OCI-LY1 (cell line): Measurements from ENCODE around the gene DDX42.

Experiments
- H2AFZ ChIP-seq: fragments of 200-600 bp; sonication (generic), shearing (Covaris generic); 2 replicates; pipeline ENCODE4 v1.6.0; 2014; ENCODE audit warnings: antibody characterized with exemption, mild to moderate bottlenecking, low read length
- H3F3A ChIP-seq: fragments of 200-600 bp; sonication (generic), shearing (Covaris generic); 2 replicates; pipeline ENCODE4 v1.6.0; 2014; ENCODE audit warnings: mild to moderate bottlenecking, antibody characterized with exemption, low read length, moderate library complexity; ENCODE audit not compliant: insufficient read depth
- H3K27ac ChIP-seq: fragments of 200-600 bp; sonication (generic); 2 replicates; pipeline ENCODE4 v1.5.1; 2014; ENCODE audit warnings: low read length, mixed run types, mild to moderate bottlenecking, low read depth; ENCODE audit not compliant: poor library complexity, severe bottlenecking
- H3K27me3 ChIP-seq: fragments of 200-600 bp; sonication (generic); 2 replicates; pipeline ENCODE4 v1.6.0; 2014; ENCODE audit warnings: antibody characterized with exemption, mild to moderate bottlenecking, low read length, moderate library complexity; ENCODE audit not compliant: insufficient read depth
- H3K36me3 ChIP-seq: fragments of 200-600 bp; sonication (generic); 2 replicates; pipeline ENCODE4 v1.6.1; 2014; ENCODE audit warnings: mild to moderate bottlenecking, antibody characterized with exemption, low read length, moderate library complexity, mixed read lengths; ENCODE audit not compliant: insufficient read depth
- H3K4me1 ChIP-seq: fragments of 200-600 bp; sonication (generic); 2 replicates; pipeline ENCODE4 v1.5.1; 2014; ENCODE audit warnings: mild to moderate bottlenecking, low read length, moderate library complexity; ENCODE audit not compliant: insufficient read depth, severe bottlenecking
- H3K4me2 ChIP-seq: fragments of 200-600 bp; sonication (generic), shearing (Covaris generic); 2 replicates; pipeline ENCODE4 v1.6.1; 2014; ENCODE audit warnings: low read length
- H3K4me3 ChIP-seq: fragments of 200-600 bp; sonication (generic); 2 replicates; pipeline ENCODE4 v1.5.1; 2014; ENCODE audit warnings: low read length, low read depth, mild to moderate bottlenecking, mixed read lengths; ENCODE audit not compliant: poor library complexity, severe bottlenecking
- H3K79me2 ChIP-seq: fragments of 200-600 bp; shearing (Covaris generic); 2 replicates; pipeline ENCODE4 v1.6.1; 2016; ENCODE audit warnings: mixed run types, low read length, mixed read lengths; ENCODE audit not compliant: insufficient read depth
- H3K9ac ChIP-seq: fragments of 200-600 bp; sonication (generic), shearing (Covaris generic); 2 replicates; pipeline ENCODE4 v1.6.1; 2014; ENCODE audit warnings: mild to moderate bottlenecking, low read length, mixed read lengths
- H3K9me2 ChIP-seq: fragments of 200-600 bp; sonication (generic), shearing (Covaris generic); 2 replicates; pipeline ENCODE4 v1.6.1; 2014; ENCODE audit warnings: low read depth, mild to moderate bottlenecking, low read length, mixed read lengths
- H3K9me3 ChIP-seq: fragments of 200-600 bp; shearing (Covaris generic); 2 replicates; pipeline ENCODE4 v1.6.1; 2014; ENCODE audit warnings: low read length, mixed read lengths
- H4K20me1 ChIP-seq: fragments of 200-600 bp; sonication (generic), shearing (Covaris generic); 2 replicates; pipeline ENCODE4 v1.6.0; 2016; ENCODE audit warnings: mild to moderate bottlenecking, low read length; ENCODE audit not compliant: insufficient read depth
- EZH2 ChIP-seq: fragments of 200-600 bp; sonication (generic), shearing (Covaris generic); IDR thresholded peaks from 2 replicates; pipeline ENCODE4 v1.8.0; 2017; ENCODE audit warnings: borderline replicate concordance, mixed run types, mild to moderate bottlenecking, antibody characterized with exemption, low read length, moderate library complexity, mixed read lengths
- TF ChIP-seq, protein P1 (sequence below): fragments of 200-600 bp; sonication (generic), shearing (Covaris generic); IDR thresholded peaks from 2 replicates; pipeline ENCODE4 v1.5.1; 2017; ENCODE audit warnings: mild to moderate bottlenecking, antibody characterized with exemption, low read length, moderate library complexity, mixed read lengths

DDX42 gene

DNA sequence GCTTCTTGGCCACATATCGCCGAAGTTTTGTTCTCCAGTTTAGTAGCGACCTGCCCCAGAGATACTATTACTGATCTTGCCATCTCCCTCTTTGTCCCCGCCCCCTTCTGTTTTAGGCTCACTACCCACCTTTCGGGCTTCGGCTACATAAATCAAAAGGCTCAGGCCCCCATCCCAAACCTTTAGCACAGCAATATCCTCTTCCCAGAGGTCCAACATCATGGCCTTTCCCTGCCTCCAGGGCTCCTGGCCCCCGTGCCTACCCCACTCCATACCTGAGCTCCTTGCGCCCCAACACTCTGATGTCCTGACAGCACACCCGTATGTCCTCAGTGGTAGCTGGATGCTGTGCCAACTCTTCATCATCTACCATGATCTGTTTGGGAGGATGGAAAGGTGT, 50.4 kb downstream of the DDX42 start:
- H3K4me3 ChIP-seq = no peak overlapping the region
- no peaks in the 10 kb centered on the region for H4K20me1 ChIP-seq
- peaks cover 75% of the 10 kb centered on the region for H3K36me3 ChIP-seq
- H3K4me1 ChIP-seq = peaks cover 29% of the 10 kb centered on the region
- TF ChIP-seq EZH2 = no peak
- TF ChIP-seq, protein P1, sequence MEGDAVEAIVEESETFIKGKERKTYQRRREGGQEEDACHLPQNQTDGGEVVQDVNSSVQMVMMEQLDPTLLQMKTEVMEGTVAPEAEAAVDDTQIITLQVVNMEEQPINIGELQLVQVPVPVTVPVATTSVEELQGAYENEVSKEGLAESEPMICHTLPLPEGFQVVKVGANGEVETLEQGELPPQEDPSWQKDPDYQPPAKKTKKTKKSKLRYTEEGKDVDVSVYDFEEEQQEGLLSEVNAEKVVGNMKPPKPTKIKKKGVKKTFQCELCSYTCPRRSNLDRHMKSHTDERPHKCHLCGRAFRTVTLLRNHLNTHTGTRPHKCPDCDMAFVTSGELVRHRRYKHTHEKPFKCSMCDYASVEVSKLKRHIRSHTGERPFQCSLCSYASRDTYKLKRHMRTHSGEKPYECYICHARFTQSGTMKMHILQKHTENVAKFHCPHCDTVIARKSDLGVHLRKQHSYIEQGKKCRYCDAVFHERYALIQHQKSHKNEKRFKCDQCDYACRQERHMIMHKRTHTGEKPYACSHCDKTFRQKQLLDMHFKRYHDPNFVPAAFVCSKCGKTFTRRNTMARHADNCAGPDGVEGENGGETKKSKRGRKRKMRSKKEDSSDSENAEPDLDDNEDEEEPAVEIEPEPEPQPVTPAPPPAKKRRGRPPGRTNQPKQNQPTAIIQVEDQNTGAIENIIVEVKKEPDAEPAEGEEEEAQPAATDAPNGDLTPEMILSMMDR = no peak
- peaks cover 23% of the 10 kb centered on the region for H3K79me2 ChIP-seq
- no peak overlapping the region for H3K9ac ChIP-seq
- H3K27me3 ChIP-seq = no peaks in the 10 kb centered on the region
- no peak overlapping the region for H2AFZ ChIP-seq
- H3K9me2 ChIP-seq = no peaks in the 10 kb centered on the region
- no peaks in the 10 kb centered on the region for H3K9me3 ChIP-seq
- H3K4me2 ChIP-seq = no peak overlapping the region
- H3F3A ChIP-seq = no peaks in the 10 kb centered on the region
- H3K27ac ChIP-seq = no peak overlapping the region

DNA sequence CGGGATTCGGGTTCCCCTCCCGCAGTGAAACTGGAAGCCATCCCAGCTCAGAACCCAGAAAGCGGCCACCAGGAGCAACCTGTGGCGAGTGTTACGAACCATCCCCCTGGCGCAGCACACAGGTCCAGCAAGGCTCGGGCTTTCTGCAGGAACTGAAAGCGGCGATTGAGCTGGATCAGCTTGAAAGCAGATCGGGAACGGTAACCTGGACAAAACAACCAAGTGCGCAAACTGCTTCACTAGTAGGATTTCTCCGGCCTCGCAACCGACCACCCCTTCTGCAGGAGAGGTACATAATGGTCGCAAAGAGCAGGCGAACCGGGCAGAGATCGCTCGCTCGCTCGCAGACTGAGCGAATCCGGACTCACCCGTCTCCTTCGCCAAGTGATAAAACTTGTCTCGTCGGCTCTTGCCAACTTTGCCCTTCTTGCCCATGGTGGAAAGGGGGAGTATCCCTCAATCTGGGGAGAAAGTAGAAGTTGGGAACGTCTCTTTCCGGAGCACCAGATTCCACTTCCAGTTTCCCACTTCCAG, 52.6 kb downstream of the DDX42 start:
- peaks cover 23% of the 10 kb centered on the region for H3K79me2 ChIP-seq
- no peaks in the 10 kb centered on the region for H3K27me3 ChIP-seq
- H2AFZ ChIP-seq = no peak overlapping the region
- H3K9me2 ChIP-seq = no peaks in the 10 kb centered on the region
- H3K4me3 ChIP-seq = peak overlapping the region; percentile 91
- peak overlapping the region; percentile 96 for H3K9ac ChIP-seq
- peak overlapping the region; percentile 94 for H3K4me2 ChIP-seq
- peak overlapping the region; percentile 74 for H3K27ac ChIP-seq
- H3K36me3 ChIP-seq = peaks cover 75% of the 10 kb centered on the region
- peaks cover 29% of the 10 kb centered on the region for H3K4me1 ChIP-seq
- no peaks in the 10 kb centered on the region for H3F3A ChIP-seq
- H4K20me1 ChIP-seq = no peaks in the 10 kb centered on the region
- H3K9me3 ChIP-seq = no peaks in the 10 kb centered on the region
- TF ChIP-seq, protein P1 = no peak
- TF ChIP-seq EZH2 = no peak

DNA sequence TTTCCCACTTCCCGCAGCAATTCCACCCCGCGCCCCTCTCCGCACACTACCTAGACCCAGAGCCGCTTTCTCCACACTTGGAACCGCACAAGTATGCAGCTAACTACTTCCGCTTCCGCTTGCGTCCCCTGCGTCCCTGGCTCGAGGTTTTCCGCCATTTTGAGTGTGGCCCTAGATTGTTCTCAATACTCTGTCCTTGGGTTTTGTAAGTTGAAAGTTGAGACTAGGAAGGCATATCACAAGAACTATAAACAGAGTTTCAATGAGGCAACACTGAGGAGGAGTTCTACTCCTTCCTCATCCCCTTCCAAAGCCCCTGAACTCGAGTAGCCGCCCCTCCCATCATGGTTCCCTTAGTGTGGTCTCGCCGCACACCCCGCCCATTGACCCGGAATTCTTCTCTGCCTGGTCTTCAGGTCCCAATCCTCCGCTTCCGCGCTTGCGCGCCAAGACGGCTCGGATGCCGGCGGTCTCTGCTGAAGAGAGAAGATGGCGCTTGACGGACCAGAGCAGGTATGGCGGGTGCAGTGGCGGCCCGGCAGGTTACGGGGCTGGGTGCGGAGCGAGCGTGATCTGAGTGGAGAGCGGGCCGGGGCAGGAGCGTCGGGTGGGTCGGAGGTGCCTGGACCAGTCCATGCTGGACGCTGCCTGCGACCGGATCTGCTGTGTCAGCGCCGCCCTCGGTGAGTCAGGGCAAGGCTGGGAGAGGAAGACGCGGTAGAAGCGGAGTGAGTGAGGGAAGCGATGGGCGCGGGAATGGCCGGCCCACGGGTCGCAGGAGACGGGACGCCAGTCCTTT, 53.2 kb downstream of the DDX42 start, which contains the start of the genes FTSJ3 and PSMC5:
FTSJ3 (minus strand) TSS at position 662 of the 799 bp plus-strand sequence. CDS start 761 bp downstream, outside the sequence.
PSMC5 (plus strand) TSS at position 430 of the 799 bp plus-strand sequence; CDS start at position 490, 60 bp downstream.
- H3K79me2 ChIP-seq = peaks cover 23% of the 10 kb centered on the region
- H3K36me3 ChIP-seq = peaks cover 75% of the 10 kb centered on the region
- H3K4me1 ChIP-seq = peaks cover 25% of the 10 kb centered on the region
- H4K20me1 ChIP-seq = no peaks in the 10 kb centered on the region
- no peak for TF ChIP-seq EZH2
- TF ChIP-seq, protein P1 = peak; percentile 65
- H3K9me2 ChIP-seq = no peaks in the 10 kb centered on the region
- H3K4me3 ChIP-seq = peak within 1 kb of the TSS; percentile 91
- H3F3A ChIP-seq = no peaks in the 10 kb centered on the region
- H3K9me3 ChIP-seq = no peaks in the 10 kb centered on the region
- H2AFZ ChIP-seq = no peak within 1 kb of the TSS
- peak within 1 kb of the TSS; percentile 96 for H3K9ac ChIP-seq
- peak within 1 kb of the TSS; percentile 74 for H3K27ac ChIP-seq
- no peaks in the 10 kb centered on the region for H3K27me3 ChIP-seq
- peak within 1 kb of the TSS; percentile 94 for H3K4me2 ChIP-seq
